ENCODE data around the gene IP6K2. TPM values are rescaled to one million over a fixed set of nuclear protein-coding genes. Genes with fewer than 3 reads are reported as not detected.
"Not testable (repeated sequence)": the region's sequence is repeated elsewhere in the genome, so short reads cannot be mapped to it uniquely, and the experiment has no call there.

Gene IP6K2, protein sequence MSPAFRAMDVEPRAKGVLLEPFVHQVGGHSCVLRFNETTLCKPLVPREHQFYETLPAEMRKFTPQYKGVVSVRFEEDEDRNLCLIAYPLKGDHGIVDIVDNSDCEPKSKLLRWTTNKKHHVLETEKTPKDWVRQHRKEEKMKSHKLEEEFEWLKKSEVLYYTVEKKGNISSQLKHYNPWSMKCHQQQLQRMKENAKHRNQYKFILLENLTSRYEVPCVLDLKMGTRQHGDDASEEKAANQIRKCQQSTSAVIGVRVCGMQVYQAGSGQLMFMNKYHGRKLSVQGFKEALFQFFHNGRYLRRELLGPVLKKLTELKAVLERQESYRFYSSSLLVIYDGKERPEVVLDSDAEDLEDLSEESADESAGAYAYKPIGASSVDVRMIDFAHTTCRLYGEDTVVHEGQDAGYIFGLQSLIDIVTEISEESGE
- 46.5 TPM for total RNA-seq (ENCODE audit: insufficient read depth, low replicate concordance)

DNA sequence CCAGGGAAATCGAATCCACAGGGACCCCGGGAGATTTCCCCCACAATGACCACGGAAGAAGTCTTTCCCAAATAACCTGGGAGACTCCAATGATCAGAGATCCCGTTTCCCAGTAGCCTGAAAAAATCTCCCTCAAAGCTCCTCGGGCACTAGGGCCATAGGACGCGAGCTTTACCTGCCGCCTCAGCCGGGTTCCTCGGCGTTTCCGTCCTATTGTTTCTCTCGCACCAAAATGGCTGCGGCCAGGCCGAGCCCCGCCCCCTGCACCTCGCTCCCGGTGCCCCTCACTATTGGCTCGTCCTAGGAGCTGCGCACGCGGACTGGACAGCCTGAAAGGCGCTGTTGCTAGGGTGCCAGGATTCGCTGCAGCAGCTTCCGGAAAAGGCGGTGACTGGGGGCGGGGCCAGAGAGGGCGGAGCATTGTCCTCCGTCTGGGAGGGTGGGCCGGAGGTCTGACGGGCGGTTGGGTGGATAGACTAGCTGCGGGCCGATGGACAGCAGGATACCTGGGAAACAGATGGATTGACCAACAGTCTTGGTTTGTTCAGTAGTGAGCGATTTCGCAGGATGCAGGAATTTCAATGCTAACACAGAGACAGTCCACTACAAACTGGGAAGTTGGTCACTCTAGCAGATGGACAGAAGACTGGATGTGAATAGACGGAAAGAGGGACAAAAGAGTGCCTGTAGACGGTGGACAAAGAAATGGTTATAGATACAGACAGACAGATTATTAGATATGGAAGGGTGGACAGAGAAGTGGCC lies at the start of gene IP6K2:
TSS of gene IP6K2 (minus strand) at position 240 of the 765 bp plus-strand sequence. CDS start 21,930 bp downstream, outside the sequence.
- DNase-seq (ENCODE audit: low spot score) = peak; percentile 99

DNA sequence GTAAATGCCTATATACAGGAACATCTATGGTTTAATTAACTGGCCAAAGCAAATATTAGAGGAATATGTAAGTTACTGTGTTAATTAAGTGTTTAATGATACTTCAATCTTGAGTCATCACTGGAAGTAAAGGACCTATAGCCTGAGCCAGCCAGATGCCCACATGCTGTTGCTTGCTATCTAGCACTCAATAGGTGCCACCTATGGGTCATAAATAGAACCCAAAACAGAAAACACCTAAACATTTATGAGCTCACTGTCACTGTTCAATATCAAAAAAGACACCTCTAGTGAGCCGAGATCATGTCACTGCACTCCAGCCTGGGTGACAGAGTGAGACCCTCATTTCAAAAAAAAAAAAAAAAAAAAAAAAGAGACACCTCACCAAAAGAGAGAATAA lies 48.4 kb upstream of the IP6K2 start:
- no peak for DNase-seq (ENCODE audit: low spot score)

DNA sequence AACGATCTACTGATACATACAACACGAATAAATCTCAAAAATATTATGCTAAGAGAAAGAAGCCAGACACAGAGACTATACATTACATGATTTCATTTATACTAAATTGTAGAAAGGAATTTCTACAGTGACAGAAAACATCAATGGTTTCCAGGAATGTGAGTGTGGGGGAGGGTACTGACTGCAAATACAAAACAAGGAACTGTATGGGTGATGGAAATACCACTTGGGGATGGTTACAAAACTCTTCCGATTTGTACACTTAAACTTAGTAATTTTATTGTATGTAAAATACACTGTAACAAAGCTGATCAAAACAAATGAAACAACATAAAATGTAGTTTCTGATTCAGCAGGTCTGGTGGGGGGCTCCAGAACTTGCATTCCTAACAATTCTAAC lies 45.8 kb upstream of the IP6K2 start:
- no peak for DNase-seq (ENCODE audit: low spot score)

DNA sequence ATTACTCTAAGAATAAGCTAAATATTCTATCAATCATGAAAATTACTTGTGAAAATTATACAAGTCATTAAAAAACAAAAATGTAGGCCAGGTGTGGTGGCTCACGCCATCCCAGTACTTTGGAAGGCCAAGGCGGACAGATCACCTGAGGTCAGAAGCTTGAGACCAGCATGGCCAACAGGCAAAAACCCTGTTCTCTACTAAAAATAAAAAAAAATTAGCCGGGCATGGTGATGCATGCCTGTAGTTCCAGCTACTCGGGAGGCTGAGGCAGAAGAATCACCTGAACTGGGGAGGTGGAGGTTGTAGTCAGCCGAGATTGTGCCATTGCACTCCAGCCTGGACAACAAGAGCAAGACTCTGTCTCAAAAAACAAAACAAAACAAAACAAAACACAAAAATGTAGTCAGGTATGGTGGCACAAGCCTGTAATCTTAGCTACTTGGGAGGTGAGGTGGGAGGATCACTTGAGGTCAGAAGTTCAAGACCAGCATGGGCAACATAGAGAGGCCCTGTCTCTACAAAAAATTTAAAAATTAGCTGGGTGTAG lies 43.0 kb upstream of the IP6K2 start:
- DNase-seq (ENCODE audit: low spot score) = not testable (repeated sequence)

DNA sequence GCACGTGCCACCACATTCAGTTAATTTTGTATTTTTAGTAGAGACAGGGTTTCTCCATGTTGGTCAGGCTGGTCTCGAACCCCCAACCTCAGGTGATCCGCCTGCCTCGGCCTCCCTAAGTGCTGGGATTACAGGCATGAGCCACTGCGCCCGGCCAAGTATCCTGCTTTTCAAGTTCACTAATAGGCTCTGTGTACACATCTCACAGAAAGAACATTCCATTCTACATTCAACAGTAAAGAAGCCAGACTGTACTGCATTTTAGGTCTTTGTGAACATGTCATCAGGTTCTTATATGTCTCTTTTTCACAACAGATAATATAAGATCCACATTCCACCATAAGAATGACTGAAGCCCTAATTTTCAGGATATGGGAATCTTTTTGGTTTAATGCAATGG lies 42.5 kb upstream of the IP6K2 start:
- DNase-seq (ENCODE audit: low spot score) = not testable (repeated sequence)

DNA sequence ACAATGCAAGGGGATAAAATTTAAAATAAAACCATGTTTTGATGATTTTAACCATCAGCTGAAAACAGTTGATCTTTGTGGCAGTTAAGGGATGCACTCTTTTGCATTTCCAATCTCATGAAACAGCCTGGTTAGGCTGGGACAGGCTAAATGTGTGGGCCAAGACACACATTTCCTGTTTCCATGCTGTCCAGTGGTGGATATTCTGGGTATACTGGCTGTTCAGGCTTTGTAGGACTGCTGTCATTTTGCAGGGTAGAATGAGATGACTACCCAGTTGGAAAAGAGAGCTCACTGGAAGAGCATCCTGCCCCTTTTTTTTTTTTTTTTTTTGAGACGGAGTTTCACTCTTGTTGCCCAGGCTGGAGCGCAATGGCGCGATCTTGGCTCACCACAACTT lies 42.0 kb upstream of the IP6K2 start:
- no peak for DNase-seq (ENCODE audit: low spot score)

DNA sequence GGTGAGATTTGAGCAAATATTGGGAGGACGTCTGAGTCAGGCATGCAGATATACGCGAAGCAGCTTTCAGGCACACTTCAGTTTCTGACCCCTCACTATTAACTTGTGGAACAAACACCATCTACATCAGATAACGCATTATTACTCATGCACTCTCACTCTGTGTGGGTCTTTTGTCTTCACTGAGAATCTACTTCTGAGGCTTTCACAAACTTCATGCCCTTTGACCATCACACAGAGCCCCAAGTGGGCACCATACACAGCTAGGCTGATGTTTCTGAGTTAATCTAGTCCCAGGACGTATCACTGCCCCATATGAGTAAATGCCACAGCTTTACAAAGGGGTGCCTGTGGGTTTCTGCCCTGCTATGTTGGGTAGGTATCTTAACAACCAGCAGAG lies 39.6 kb upstream of the IP6K2 start:
- DNase-seq (ENCODE audit: low spot score) = no peak

DNA sequence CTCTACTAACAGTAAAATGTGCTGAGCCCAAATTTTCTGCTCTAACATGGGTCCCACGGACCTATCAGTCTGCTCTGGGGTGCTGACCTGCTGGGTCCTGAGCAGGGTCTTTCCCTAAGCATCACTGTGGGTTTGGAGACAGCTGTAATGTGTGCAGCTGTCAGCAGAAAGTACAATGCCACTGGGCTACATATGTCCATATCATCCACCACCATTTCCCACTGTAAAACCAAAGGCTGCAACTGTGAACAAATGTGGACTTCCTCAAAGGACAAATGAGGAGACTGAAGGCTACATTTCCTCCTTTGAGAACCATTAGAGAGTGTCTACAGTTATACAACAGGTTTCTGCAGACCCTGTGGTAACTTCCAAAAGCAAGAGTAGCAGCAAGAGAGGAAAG lies 33.8 kb upstream of the IP6K2 start:
- peak; percentile 13 for DNase-seq (ENCODE audit: low spot score)

DNA sequence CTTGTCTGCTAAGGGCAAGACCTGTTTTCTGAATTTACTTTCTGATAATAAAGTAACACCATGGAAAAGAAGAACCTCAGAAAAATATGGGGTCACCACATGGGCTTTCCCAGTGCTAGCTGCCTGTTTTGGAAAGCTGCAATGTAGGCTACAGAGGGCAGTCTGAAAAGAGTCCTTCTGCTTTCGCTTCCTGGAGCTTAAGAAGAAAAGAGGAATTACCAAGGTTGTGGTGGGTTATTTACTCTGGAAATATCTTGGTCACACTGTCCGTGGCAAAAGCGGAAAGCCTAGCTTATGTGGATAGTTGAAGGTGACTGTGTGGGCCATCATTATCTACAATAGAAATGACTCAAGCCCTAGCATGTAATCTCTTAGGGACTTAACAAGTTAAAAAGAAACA lies 31.7 kb upstream of the IP6K2 start:
- peak; percentile 29 for DNase-seq (ENCODE audit: low spot score)

DNA sequence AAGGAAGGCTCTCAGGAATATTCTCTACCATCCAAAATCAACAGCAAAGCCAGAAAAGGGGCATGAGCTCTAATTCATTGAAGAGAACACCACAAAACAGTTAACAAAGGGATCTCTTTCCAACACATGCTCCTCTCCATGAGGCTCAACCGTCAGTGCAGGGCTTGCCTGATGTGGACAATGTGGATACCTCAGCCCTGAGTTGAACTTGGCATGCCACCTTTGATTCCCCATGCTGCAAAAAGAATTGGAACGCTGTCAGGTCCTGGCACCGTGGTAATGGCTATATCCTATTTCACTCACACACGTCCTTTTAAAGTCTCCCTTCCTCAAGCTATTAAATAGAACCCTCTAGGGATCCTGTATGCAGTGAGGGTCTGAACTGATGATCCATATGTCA lies 30.7 kb upstream of the IP6K2 start:
- no peak for DNase-seq (ENCODE audit: low spot score)

DNA sequence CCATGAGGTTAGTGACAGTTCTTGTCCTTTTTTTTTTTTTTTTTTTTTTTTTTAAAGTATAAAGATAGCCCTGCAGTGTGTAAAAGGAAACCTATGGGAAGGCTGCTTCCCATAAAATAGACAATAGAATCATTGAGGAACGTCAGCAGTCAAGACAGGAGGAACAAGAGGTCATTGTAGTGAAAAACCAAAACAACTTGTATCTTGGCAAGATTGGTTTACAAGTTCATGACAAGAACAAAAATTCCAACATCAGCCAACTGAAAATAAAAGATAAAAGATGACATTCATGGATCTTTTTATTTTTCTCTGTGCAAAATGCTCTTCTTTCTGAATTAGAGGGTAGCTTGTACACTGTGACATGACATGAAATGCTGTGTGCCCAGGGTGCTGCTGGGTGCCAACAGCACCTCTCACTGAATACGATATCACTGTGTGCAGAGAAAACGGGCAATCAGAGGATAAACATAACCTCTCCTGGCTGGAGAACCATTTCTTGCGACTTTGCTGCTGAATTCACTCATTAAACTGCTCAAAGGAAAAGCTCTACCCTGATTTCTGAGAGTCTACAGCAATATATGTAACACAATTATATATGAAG lies 30.1 kb upstream of the IP6K2 start:
- no peak for DNase-seq (ENCODE audit: low spot score)

DNA sequence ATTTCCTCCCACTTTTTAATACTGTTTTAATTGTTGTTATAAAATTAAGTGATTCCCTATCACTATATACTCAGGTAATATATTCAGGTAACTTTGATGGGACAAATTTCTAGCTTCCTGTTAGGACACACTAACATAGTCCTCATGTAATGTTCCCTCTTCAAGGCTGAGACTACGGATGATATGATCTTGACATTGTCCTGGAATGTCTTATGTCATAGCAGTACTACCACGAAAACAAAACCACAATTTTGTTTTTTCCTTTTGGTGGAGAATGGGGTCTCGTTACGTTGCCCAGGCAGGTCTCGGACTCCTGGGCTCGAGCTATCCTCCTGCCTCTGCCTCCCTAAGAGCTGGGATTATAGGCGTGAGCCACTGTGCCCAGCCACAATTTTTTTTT lies 26.8 kb upstream of the IP6K2 start:
- DNase-seq (ENCODE audit: low spot score) = no peak

DNA sequence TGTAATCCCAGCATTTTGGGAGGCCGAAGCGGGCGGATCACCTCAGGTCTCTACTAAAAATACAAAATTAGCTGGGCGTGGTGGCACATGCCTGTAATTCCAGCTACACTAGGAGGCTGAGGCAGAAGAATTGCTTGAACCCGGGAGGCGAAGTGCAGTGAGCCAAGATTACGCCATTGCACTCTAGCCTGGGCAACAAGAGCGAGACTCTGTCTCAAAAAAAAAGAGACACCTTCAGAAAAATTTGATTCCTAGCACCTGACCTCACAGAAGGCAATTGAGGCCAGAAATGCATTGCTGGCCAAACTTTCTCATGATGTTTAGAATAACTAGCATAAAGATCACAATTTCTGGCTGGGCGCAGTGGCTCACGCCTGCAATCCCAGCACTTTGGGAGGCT lies 24.2 kb upstream of the IP6K2 start:
- not testable (repeated sequence) for DNase-seq (ENCODE audit: low spot score)

DNA sequence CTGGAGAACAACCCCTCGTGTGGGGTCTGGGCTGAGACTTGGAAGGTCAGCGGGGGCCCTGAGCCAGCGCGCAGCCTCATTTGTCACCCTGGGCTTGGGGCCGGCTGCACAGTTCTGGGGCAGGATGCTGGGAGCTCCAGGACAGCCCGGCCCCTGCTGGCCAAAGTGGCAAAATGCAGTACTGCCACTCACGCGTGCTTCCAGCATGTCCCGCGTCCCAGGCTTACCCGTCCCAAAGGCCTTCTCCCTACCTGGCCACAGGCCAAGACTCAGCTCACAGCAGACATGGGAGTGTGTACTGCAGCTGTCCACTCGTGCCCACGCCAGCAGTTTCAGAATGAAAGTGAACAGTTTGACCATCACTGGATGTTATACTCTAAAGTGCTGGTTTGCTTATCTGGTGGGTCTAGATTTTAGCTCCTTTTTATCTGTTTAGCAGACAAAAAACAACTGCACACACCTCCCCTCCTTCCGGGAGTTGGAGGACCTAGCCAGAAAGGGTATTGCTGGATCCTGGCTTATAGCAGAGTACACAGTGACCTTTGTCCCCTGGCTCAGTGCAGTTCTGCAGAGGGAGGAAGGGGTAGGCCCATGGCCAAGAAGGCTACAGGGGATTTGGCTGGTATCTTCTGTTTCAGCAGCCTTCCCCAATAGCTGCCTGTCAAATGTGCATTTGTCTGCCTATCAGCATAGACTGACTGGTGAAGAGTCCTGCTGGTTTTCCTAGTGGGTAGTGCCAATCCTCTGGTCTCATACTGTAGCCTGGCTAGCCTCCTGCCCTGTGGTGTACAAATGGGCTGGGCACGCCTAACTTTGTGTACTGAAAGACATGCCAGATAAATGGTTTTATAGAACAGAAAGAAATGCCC lies 23.2 kb upstream of the IP6K2 start:
- peak; percentile 76 for DNase-seq (ENCODE audit: low spot score)

DNA sequence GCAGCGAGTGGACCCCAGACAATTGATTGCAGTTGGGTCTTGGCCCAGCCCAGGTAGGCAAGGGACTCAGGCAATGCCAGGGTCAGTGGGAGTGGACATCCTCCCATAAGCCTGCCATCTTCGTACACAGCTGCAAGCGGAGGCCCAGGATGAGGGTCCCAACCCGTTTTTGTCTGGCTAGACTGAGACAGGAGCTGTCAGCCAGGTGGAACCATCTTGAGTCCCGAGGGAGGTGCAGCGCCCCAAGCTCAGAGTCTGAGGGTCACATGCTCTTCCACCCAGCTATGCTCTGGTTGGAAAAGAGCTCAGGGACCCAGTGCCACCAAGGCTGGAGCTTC lies 22.6 kb upstream of the IP6K2 start:
- DNase-seq (ENCODE audit: low spot score) = no peak

DNA sequence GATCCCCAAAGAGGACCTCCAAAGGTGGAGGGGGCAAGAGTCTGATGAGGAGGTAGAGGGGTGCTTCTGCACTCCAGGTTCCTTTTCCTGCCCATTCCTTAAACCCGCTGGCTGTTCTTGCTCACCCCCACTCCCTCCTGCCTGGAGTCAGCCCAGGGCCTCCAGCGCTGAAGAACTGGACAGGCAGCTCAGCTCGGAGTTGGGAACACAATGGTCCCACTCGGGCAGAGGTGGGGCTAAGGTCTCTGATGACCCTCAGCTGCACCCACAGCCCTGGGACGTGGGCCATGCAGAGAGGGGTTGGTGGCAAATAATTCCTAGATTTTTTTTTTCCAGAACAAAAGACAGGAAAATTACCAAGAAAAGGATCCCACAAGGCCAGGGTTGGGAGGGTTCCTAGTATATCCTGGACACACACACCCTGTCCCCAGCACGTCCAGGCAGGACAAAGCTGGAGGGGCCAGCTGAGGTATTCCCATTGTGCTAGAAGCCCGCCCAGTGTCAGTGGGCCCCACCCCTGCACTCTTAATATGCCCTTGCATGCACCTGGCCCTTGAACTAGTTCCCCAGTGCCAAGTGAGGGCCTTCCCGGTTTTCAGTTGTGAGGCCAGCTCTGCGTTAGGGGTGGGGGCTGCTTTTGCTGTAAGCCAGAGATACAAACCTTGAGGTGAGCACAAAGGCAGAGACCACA lies 22.1 kb upstream of the IP6K2 start:
- no peak for DNase-seq (ENCODE audit: low spot score)

DNA sequence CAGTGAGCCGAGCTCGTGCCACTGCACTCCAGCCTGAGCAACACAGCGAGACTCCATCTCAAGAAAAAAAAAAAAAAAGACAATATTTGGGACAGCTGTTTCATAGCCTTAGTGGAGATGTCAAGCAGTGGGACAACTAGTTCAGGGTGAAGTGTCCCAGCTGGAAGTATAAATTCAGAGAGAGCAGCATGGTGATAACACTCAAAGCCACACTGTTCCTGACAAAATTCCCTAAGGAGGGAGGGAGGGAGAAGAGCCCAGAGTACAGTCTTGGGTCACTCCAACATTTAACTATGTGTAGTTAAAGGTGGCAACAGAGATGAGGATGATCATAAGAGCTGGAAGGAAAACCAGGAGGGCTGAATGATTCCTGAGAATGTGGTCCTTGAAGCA lies 21.1 kb upstream of the IP6K2 start:
- DNase-seq (ENCODE audit: low spot score) = no peak

DNA sequence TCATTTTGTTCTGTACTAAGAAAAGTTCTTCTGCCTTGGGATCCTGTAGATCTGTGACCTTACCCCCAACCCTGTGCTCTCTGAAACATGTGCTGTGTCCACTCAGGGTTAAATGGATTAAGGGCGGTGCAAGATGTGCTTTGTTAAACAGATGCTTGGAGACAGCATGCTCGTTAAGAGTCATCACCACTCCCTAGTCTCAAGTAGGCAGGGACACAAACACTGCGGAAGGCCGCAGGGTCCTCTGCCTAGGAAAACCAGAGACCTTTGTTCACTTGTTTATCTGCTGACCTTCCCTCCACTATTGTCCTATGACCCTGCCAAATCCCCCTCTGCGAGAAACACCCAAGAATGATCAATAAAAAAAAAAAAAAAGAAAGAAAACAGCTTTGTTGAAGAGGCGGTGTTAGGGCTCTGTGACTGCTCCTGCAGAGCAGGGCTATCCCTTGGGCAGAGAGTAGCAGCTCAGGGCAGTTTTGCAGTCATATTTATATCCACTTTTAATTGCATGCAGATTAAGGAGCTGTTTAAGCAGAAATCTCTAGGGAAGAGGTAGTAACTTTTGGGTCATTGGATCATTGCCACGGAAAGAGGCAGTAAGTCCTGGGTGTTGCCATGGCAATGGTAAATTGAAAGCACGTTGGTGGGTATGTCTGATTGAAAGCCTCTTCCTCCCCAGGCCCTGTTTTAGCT lies 18.2 kb upstream of the IP6K2 start:
- not testable (repeated sequence) for DNase-seq (ENCODE audit: low spot score)

DNA sequence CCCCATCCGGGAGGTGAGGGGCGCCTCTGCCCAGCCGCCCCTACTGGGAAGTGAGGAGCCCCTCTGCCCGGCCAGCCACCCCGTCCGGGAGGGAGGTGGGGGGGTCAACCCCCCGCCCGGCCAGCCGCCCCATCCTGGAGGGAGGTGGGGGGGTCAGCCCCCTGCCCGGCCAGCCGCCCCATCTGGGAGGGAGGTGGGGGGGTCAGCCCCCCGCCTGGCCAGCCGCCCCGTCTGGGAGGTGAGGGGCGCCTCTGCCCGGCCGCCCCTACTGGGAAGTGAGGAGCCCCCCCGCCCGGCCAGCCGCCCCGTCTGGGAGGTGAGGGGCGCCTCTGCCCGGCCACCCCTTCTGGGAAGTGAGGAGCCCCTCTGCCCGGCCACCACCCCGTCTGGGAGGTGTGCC lies 17.5 kb upstream of the IP6K2 start:
- DNase-seq (ENCODE audit: low spot score) = not testable (repeated sequence)

Measured in umbilical cord (tissue), 2 donors.